Mesenchymal stem cell (in vitro differentiated cells and primary cell): Measurements from ENCODE around the gene MIX23.

Experiments used
- DNase-seq: peaks from one replicate; pipeline ENCODE4 v3.0.0-alpha.2; 2013
- H2AFZ ChIP-seq: one replicate; pipeline ENCODE4 v1.6.1; 2013; ENCODE audit warnings: low read depth, mild to moderate bottlenecking, control low read depth, inconsistent platforms, low read length, moderate library complexity
- H2AK5ac ChIP-seq: 2 replicates; pipeline ENCODE4 v1.6.1; 2013; ENCODE audit warnings: low read length, moderate library complexity, mild to moderate bottlenecking, inconsistent platforms; ENCODE audit not compliant: severe bottlenecking
- H2BK120ac ChIP-seq: one replicate; pipeline ENCODE4 v1.6.1; 2013; ENCODE audit warnings: low read depth, mild to moderate bottlenecking, inconsistent platforms, low read length, moderate library complexity
- H2BK12ac ChIP-seq, 2 experiments: one replicate each; pipeline ENCODE4 v1.6.1; 2013; ENCODE audit warnings: inconsistent platforms in 2 of 2, low read length in 2 of 2, mild to moderate bottlenecking in 2 of 2, moderate library complexity in 2 of 2, control low read depth in 1 of 2
- H2BK15ac ChIP-seq: one replicate; pipeline ENCODE4 v1.6.1; 2013; ENCODE audit warnings: mild to moderate bottlenecking, low read depth, inconsistent platforms; ENCODE audit not compliant: poor library complexity, severe bottlenecking
- H2BK5ac ChIP-seq: 2 replicates; pipeline ENCODE4 v1.6.1; 2013; ENCODE audit warnings: low read depth, mild to moderate bottlenecking, low read length, control low read depth, inconsistent platforms; ENCODE audit not compliant: poor library complexity, severe bottlenecking
- H3K14ac ChIP-seq, 2 experiments: one replicate each; pipeline ENCODE4 v1.6.1; 2013; ENCODE audit warnings: inconsistent platforms in 2 of 2, low read length in 2 of 2, control low read depth in 1 of 2, mild to moderate bottlenecking in 1 of 2, moderate library complexity in 1 of 2
- H3K18ac ChIP-seq, 2 experiments: one replicate each; pipeline ENCODE4 v1.6.1; 2013; ENCODE audit warnings: inconsistent platforms in 2 of 2, low read length in 2 of 2, control low read depth in 1 of 2, low read depth in 1 of 2, mild to moderate bottlenecking in 1 of 2
- H3K23ac ChIP-seq, 2 experiments: one replicate each; pipeline ENCODE4 v1.6.1; 2013; ENCODE audit warnings: inconsistent platforms in 2 of 2, low read length in 2 of 2, mild to moderate bottlenecking in 2 of 2, moderate library complexity in 2 of 2, control low read depth in 1 of 2
- H3K27ac ChIP-seq: 2 replicates; pipeline ENCODE4 v1.5.1; 2013; ENCODE audit warnings: mild to moderate bottlenecking, moderate library complexity, low read length, control low read depth, inconsistent platforms; ENCODE audit not compliant: poor library complexity, severe bottlenecking
- H3K27me3 ChIP-seq, 2 experiments: 2 replicates each; pipeline versions ENCODE4 v1.6.1 to v1.7.0; 2013; ENCODE audit warnings: low read length in 2 of 2, mild to moderate bottlenecking in 2 of 2, moderate library complexity in 2 of 2, control low read depth in 1 of 2, inconsistent platforms in 1 of 2; ENCODE audit not compliant: control insufficient read depth in 1 of 2, insufficient read depth in 1 of 2
- H3K36me3 ChIP-seq, 2 experiments: 2 replicates each; pipeline versions ENCODE4 v1.6.1 to v1.7.0; 2013; ENCODE audit warnings: low read length in 2 of 2, control low read depth in 1 of 2, inconsistent platforms in 1 of 2, low read depth in 1 of 2, mild to moderate bottlenecking in 1 of 2; ENCODE audit not compliant: insufficient read depth in 2 of 2, control insufficient read depth in 1 of 2
- H3K4ac ChIP-seq, 2 experiments: one replicate each; pipeline ENCODE4 v1.6.1; 2013; ENCODE audit warnings: inconsistent platforms in 2 of 2, low read length in 2 of 2, mild to moderate bottlenecking in 2 of 2, moderate library complexity in 2 of 2, control low read depth in 1 of 2, low read depth in 1 of 2
- H3K4me1 ChIP-seq: 2 replicates; pipeline ENCODE4 v1.6.1; 2013; ENCODE audit warnings: low read depth, low read length, control low read depth; ENCODE audit not compliant: control insufficient read depth, insufficient read depth
- H3K4me2 ChIP-seq: 2 replicates; pipeline ENCODE4 v1.6.1; 2013; ENCODE audit warnings: low read length, mild to moderate bottlenecking, inconsistent platforms; ENCODE audit not compliant: poor library complexity, severe bottlenecking
- H3K4me3 ChIP-seq, 2 experiments: 2 replicates each; pipeline versions ENCODE4 v1.5.1 to v1.7.0; 2013; ENCODE audit warnings: low read length in 2 of 2, mild to moderate bottlenecking in 2 of 2, control low read depth in 1 of 2, low read depth in 1 of 2; ENCODE audit not compliant: insufficient read depth in 1 of 2
- H3K79me1 ChIP-seq: replicated peaks from 2 replicates; pipeline ENCODE4 v1.6.1; 2013; ENCODE audit warnings: mild to moderate bottlenecking, control low read depth, low read length, inconsistent platforms; ENCODE audit not compliant: poor library complexity, severe bottlenecking
- H3K9ac ChIP-seq: 2 replicates; pipeline ENCODE4 v1.7.0; 2013; ENCODE audit warnings: mild to moderate bottlenecking, low read length, moderate library complexity
- H3K9me3 ChIP-seq: 2 replicates; pipeline ENCODE4 v1.7.0; 2013; ENCODE audit warnings: mild to moderate bottlenecking, low read length; ENCODE audit not compliant: control insufficient read depth
- H4K8ac ChIP-seq: one replicate; pipeline ENCODE4 v1.6.1; 2013; ENCODE audit warnings: inconsistent platforms, mild to moderate bottlenecking, low read length, moderate library complexity
- H4K91ac ChIP-seq: one replicate; pipeline ENCODE4 v1.6.1; 2013; ENCODE audit warnings: mild to moderate bottlenecking, low read length, inconsistent platforms
- WGBS: methylation state at CpG from one replicate; pipeline ENCODE4 v1.1.7; 2013; ENCODE audit warnings: mixed read lengths; 5-methylcytosine and 5-hydroxymethylcytosine counted together

MIX23 gene

DNA sequence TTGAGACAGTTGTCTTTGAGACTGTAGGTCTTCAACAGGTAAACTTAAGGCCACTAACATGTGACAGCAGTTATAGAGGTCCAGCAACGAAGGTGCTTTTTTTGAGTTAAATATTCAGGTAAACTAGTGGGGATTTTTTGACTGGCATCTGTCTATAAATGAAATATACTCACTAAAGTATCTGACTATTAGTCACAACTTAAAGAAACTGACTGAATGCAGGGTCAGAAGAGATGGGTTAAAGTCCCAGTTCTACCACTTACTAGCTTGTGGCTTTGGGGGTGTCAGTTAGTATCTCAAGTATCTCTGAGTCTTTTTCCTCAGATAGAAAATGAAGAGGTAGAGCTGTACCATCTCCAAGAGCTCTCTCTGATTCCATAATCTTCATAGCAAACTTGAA, 18.0 kb downstream of the MIX23 start:
- Histone ChIP-seq H2BK5ac (no peak overlapping the region), H3K27ac (no peak overlapping the region), H3K27me3 (no peaks in the 10 kb centered on the region), H2AFZ (no peak overlapping the region), H2BK12ac (no peak overlapping the region), H3K9ac (peak overlapping the region; percentile 50), H3K14ac (no peak overlapping the region), H3K4ac (no peak overlapping the region), H3K36me3 (peaks cover 5 to 71% of the 10 kb centered on the region in 2 experiments), H4K8ac (no peak overlapping the region), H4K91ac (no peak overlapping the region), H3K4me3 (no peak overlapping the region), H2BK15ac (no peak overlapping the region), H2AK5ac (no peak overlapping the region), H3K4me1 (no peaks in the 10 kb centered on the region), H3K18ac (no peak overlapping the region), H3K23ac (no peak overlapping the region), H3K9me3 (no peaks in the 10 kb centered on the region), H3K79me1 (peaks cover 8% of the 10 kb centered on the region), H3K4me2 (no peak overlapping the region), H2BK120ac (no peak overlapping the region)
- DNase-seq: no peak
- no CpG with 5 or more reads among the region's 1 CpG for WGBS

DNA sequence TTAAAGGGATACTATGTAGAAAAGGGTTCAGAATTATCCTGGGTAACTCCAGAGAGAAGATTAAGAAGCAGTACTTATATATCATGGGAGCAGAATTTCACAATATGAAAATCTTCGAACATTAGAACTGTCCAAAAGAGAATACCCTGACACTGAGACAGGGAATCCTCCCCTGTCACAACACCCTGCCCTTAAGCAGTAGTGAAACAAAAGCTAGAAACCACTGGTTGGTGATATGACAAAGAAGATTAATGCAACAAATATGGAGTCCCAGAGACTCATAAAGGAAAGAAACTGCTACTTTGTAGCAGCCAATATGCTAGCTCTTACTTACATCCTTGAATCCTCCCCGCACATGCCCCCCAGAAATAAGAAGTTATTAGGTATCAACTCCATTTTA, 18.5 kb downstream of the MIX23 start:
- Histone ChIP-seq H3K4me2 (no peak overlapping the region), H3K4ac (no peak overlapping the region), H3K23ac (no peak overlapping the region), H3K27ac (no peak overlapping the region), H2BK5ac (no peak overlapping the region), H3K4me1 (no peaks in the 10 kb centered on the region), H2BK120ac (no peak overlapping the region), H3K9me3 (no peaks in the 10 kb centered on the region), H3K27me3 (no peaks in the 10 kb centered on the region), H3K9ac (no peak overlapping the region), H3K79me1 (peaks cover 4% of the 10 kb centered on the region), H3K4me3 (no peak overlapping the region), H4K8ac (no peak overlapping the region), H2BK12ac (no peak overlapping the region), H2AFZ (no peak overlapping the region), H2BK15ac (no peak overlapping the region), H4K91ac (no peak overlapping the region), H2AK5ac (no peak overlapping the region), H3K18ac (no peak overlapping the region), H3K14ac (no peak overlapping the region), H3K36me3 (peaks cover 5 to 68% of the 10 kb centered on the region in 2 experiments)
- no peak for DNase-seq
- WGBS: 23% methylated on average over 1 of the region's 2 CpGs

DNA sequence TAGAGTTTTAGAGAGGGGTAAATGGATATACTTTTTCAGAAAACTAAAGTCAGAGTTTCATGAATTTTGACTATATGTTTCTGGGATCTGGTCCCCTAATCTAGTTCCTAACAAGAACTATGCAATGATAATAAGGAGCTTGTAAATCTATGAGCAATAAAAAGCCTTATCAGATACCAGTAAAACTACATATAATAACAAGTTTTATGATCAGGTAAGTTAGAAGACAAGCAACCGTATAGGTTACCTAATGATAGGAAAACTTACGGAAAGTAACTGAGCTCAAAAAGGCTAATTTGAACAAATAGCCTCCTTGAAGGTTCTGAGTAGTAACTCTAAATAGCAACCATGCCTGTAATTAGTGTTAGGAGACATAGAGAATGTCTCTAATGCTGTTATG, 21.0 kb downstream of the MIX23 start:
- H2AK5ac ChIP-seq: no peak overlapping the region
- H2BK120ac ChIP-seq: no peak overlapping the region
- H3K4me3 ChIP-seq: no peak overlapping the region
- no peaks in the 10 kb centered on the region for H3K4me1 ChIP-seq
- H2BK15ac ChIP-seq: no peak overlapping the region
- H3K18ac ChIP-seq: no peak overlapping the region
- no peak overlapping the region for H2BK12ac ChIP-seq
- H3K36me3 ChIP-seq: peaks cover 9 to 55% of the 10 kb centered on the region in 2 experiments
- no peak overlapping the region for H3K14ac ChIP-seq
- no peak overlapping the region for H3K4me2 ChIP-seq
- no peaks in the 10 kb centered on the region for H3K27me3 ChIP-seq
- H3K27ac ChIP-seq: no peak overlapping the region
- no peak overlapping the region for H3K9ac ChIP-seq
- no peak overlapping the region for H3K4ac ChIP-seq
- peaks cover 2% of the 10 kb centered on the region for H3K79me1 ChIP-seq
- no peak overlapping the region for H3K23ac ChIP-seq
- 100% methylated on average over 2 of the region's 2 CpGs for WGBS
- H2AFZ ChIP-seq: no peak overlapping the region
- no peak for DNase-seq
- H4K8ac ChIP-seq: no peak overlapping the region
- H3K9me3 ChIP-seq: no peaks in the 10 kb centered on the region
- H2BK5ac ChIP-seq: no peak overlapping the region
- no peak overlapping the region for H4K91ac ChIP-seq

DNA sequence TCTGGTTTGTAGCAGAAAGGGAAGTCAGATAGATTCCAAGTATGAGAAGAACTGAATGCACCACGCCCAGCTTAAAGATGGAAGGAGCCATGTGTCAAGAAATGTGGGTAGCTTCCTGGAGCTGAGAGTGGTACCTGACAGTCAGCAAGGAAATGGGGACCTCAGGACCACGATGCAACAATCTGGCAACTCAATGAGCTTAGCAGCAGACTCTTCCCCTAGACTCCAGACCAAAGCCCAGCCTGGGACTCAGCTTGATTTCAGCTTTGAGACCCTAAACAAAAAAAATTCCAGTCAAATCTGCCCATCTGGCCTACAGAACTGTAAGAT, 24.4 kb downstream of the MIX23 start:
- no peak overlapping the region for H4K8ac ChIP-seq
- no peak overlapping the region for H3K4me3 ChIP-seq
- H3K9ac ChIP-seq: no peak overlapping the region
- H4K91ac ChIP-seq: no peak overlapping the region
- H3K27ac ChIP-seq: no peak overlapping the region
- no peak overlapping the region for H2AK5ac ChIP-seq
- H3K79me1 ChIP-seq: no peaks in the 10 kb centered on the region
- H2BK5ac ChIP-seq: no peak overlapping the region
- no peak overlapping the region for H3K14ac ChIP-seq
- no peak overlapping the region for H3K4ac ChIP-seq
- H2BK120ac ChIP-seq: no peak overlapping the region
- no peaks in the 10 kb centered on the region for H3K9me3 ChIP-seq
- no peak overlapping the region for H2BK15ac ChIP-seq
- no peaks in the 10 kb centered on the region for H3K4me1 ChIP-seq
- H2BK12ac ChIP-seq: no peak overlapping the region
- no peak for DNase-seq
- 100% methylated on average over 2 of the region's 2 CpGs for WGBS
- H2AFZ ChIP-seq: no peak overlapping the region
- no peak overlapping the region for H3K23ac ChIP-seq
- H3K18ac ChIP-seq: no peak overlapping the region
- no peaks in the 10 kb centered on the region for H3K27me3 ChIP-seq
- no peak overlapping the region for H3K4me2 ChIP-seq
- peaks cover 6 to 38% of the 10 kb centered on the region in 2 experiments for H3K36me3 ChIP-seq
